Measurements from ENCODE around the gene MTMR8.

Gene MTMR8

GRCh38 chrX:64379924-64380323, 15.3 kb downstream of the MTMR8 start:
- TF ChIP-seq REST (IDR thresholded peaks at IDR 0.05; ENCODE audit: insufficient read depth in 1 of 2, low read depth in 2 of 2, low read length in 2 of 2) (no peak), SIN3A (IDR thresholded peaks at IDR 0.05; ENCODE audit: borderline replicate concordance, insufficient read depth, low read length) (no peak), TAF1 (IDR thresholded peaks at IDR 0.05; ENCODE audit: borderline replicate concordance, insufficient read depth, low read length) (no peak), POLR2AphosphoS5 (IDR thresholded peaks at IDR 0.05; ENCODE audit: low read depth, low read length) (no peak), FOXP2 (optimal IDR thresholded peaks at IDR 0.05; ENCODE audit: borderline replicate concordance, extremely low read depth, extremely low read length, insufficient read depth) (no peak)

- no peak for TF ChIP-seq POLR2AphosphoS5 (IDR thresholded peaks at IDR 0.05; ENCODE audit: low read depth, low read length)
- no peak for TF ChIP-seq SIN3A (IDR thresholded peaks at IDR 0.05; ENCODE audit: borderline replicate concordance, insufficient read depth, low read length)
- TF ChIP-seq REST (IDR thresholded peaks at IDR 0.05; ENCODE audit: insufficient read depth in 1 of 2, low read depth in 2 of 2, low read length in 2 of 2), result no peak
- no peak for TF ChIP-seq TAF1 (IDR thresholded peaks at IDR 0.05; ENCODE audit: borderline replicate concordance, insufficient read depth, low read length)
- TF ChIP-seq FOXP2 (optimal IDR thresholded peaks at IDR 0.05; ENCODE audit: borderline replicate concordance, extremely low read depth, extremely low read length, insufficient read depth), result no peak
These were observed 17.5 kb downstream of the MTMR8 start for GRCh38 chrX:64377753-64378152.

GRCh38 chrX:64352081-64352480, 43.2 kb downstream of the MTMR8 start:
- TF ChIP-seq TAF1 (IDR thresholded peaks at IDR 0.05; ENCODE audit: borderline replicate concordance, insufficient read depth, low read length) (no peak), POLR2AphosphoS5 (IDR thresholded peaks at IDR 0.05; ENCODE audit: low read depth, low read length) (no peak), REST (IDR thresholded peaks at IDR 0.05; ENCODE audit: insufficient read depth in 1 of 2, low read depth in 2 of 2, low read length in 2 of 2) (no peak), SIN3A (IDR thresholded peaks at IDR 0.05; ENCODE audit: borderline replicate concordance, insufficient read depth, low read length) (no peak), FOXP2 (optimal IDR thresholded peaks at IDR 0.05; ENCODE audit: borderline replicate concordance, extremely low read depth, extremely low read length, insufficient read depth) (no peak)

- TF ChIP-seq SIN3A (IDR thresholded peaks at IDR 0.05; ENCODE audit: borderline replicate concordance, insufficient read depth, low read length) (no peak), TAF1 (IDR thresholded peaks at IDR 0.05; ENCODE audit: borderline replicate concordance, insufficient read depth, low read length) (no peak), REST (IDR thresholded peaks at IDR 0.05; ENCODE audit: insufficient read depth in 1 of 2, low read depth in 2 of 2, low read length in 2 of 2) (no peak), POLR2AphosphoS5 (IDR thresholded peaks at IDR 0.05; ENCODE audit: low read depth, low read length) (no peak), FOXP2 (optimal IDR thresholded peaks at IDR 0.05; ENCODE audit: borderline replicate concordance, extremely low read depth, extremely low read length, insufficient read depth) (no peak)
These were observed 44.7 kb downstream of the MTMR8 start for GRCh38 chrX:64350521-64350920.

GRCh38 chrX:64350047-64350446, 45.2 kb downstream of the MTMR8 start:
- TF ChIP-seq SIN3A (IDR thresholded peaks at IDR 0.05; ENCODE audit: borderline replicate concordance, insufficient read depth, low read length) (no peak), FOXP2 (optimal IDR thresholded peaks at IDR 0.05; ENCODE audit: borderline replicate concordance, extremely low read depth, extremely low read length, insufficient read depth) (no peak), REST (IDR thresholded peaks at IDR 0.05; ENCODE audit: insufficient read depth in 1 of 2, low read depth in 2 of 2, low read length in 2 of 2) (no peak), POLR2AphosphoS5 (IDR thresholded peaks at IDR 0.05; ENCODE audit: low read depth, low read length) (no peak), TAF1 (IDR thresholded peaks at IDR 0.05; ENCODE audit: borderline replicate concordance, insufficient read depth, low read length) (no peak)
